HEK293 (cell line): ENCODE results near the gene PRPF38B.
A peak's percentile ranks its signal among the peaks of the same experiment; 100 is the strongest.

Experiments
- CTCF ChIA-PET: fragments of 350-600 bp; formaldehyde crosslinking; extraction: SDS; loops from one replicate; lab custom pipeline; 2021; ENCODE audit warnings: antibody characterized with exemption; lab: Yijun Ruan, JAX
- POLR2A ChIA-PET: fragments of 300-600 bp; formaldehyde crosslinking; extraction: SDS; loops from one replicate; lab custom pipeline; 2020; ENCODE audit warnings: antibody characterized with exemption, inconsistent platforms; lab: Yijun Ruan, JAX
- H3K27ac ChIP-seq: fragments of 200-500 bp; sonication (Bioruptor generic); 2 replicates; pipeline ENCODE4 v1.5.1; 2014; ENCODE audit warnings: low read depth, low read length, control low read depth, inconsistent platforms; ENCODE audit errors: extremely low read depth
- H3K36me3 ChIP-seq, 2 experiments: fragments of 200-500 bp in 1 of 2; sonication (Bioruptor generic) in 1 of 2; 1 replicate in 1 of 2; 2 replicates in 1 of 2; pipeline ENCODE4 v1.5.1; 2014 to 2017; ENCODE audit warnings: inconsistent platforms in 2 of 2, low read length in 2 of 2; ENCODE audit not compliant: control insufficient read depth in 2 of 2, insufficient read depth in 1 of 2
- H3K4me1 ChIP-seq: fragments of 200-500 bp; sonication (Bioruptor generic); 2 replicates; pipeline ENCODE4 v1.5.1; 2014; ENCODE audit warnings: mild to moderate bottlenecking, low read length, inconsistent platforms; ENCODE audit not compliant: control insufficient read depth, insufficient read depth
- H3K4me3 ChIP-seq: 2 replicates; pipeline ENCODE4 v1.5.1; 2011; ENCODE audit warnings: low read depth, mild to moderate bottlenecking, control low read depth, low read length, moderate library complexity
- H3K9me3 ChIP-seq: fragments of 200-500 bp; sonication (Bioruptor generic); 2 replicates; pipeline ENCODE4 v1.5.1; 2014; ENCODE audit warnings: low read depth, low read length, inconsistent platforms; ENCODE audit not compliant: control insufficient read depth, insufficient read depth
- CTCF ChIP-seq: fragments of 450-650 bp; formaldehyde crosslinking; IDR thresholded peaks from 2 replicates; pipeline ENCODE4 v1.5.1; 2016; ENCODE audit warnings: missing biosample characterization, missing genetic modification characterization
- TRIM28 ChIP-seq: IDR thresholded peaks from 2 replicates; pipeline ENCODE4 v1.6.1; 2011; ENCODE audit warnings: low read length, control low read depth, borderline replicate concordance
- ZBTB26 ChIP-seq: fragments of 450-650 bp; formaldehyde crosslinking; optimal IDR thresholded peaks from 2 replicates; pipeline ENCODE3; 2016; ENCODE audit warnings: missing biosample characterization, mild to moderate bottlenecking, missing genetic modification characterization
- ZNF174 ChIP-seq: fragments of 450-650 bp; formaldehyde crosslinking; IDR thresholded peaks from 2 replicates; pipeline ENCODE4 v1.5.0; 2017; ENCODE audit warnings: missing biosample characterization, mild to moderate bottlenecking, missing genetic modification characterization
- ZNF223 ChIP-seq: fragments of 450-650 bp; formaldehyde crosslinking; IDR thresholded peaks from 2 replicates; pipeline ENCODE4 v1.5.1; 2016; ENCODE audit warnings: missing biosample characterization, missing genetic modification characterization
- ZNF366 ChIP-seq: fragments of 450-650 bp; formaldehyde crosslinking; conservative IDR thresholded peaks from 2 replicates; pipeline ENCODE4 v1.5.1; 2016; ENCODE audit warnings: missing biosample characterization, missing genetic modification characterization
- ZNF513 ChIP-seq: fragments of 450-650 bp; IDR thresholded peaks from 2 replicates; pipeline ENCODE4 v1.5.1; 2018; ENCODE audit warnings: missing biosample characterization, missing genetic modification characterization
- ZNF560 ChIP-seq: fragments of 450-650 bp; formaldehyde crosslinking; IDR thresholded peaks from 2 replicates; pipeline ENCODE4 v1.5.1; 2017; ENCODE audit warnings: missing biosample characterization, missing genetic modification characterization, borderline replicate concordance
- ZNF654 ChIP-seq: fragments of 450-650 bp; formaldehyde crosslinking; IDR thresholded peaks from 2 replicates; pipeline ENCODE4 v1.5.1; 2016; ENCODE audit warnings: low read depth, missing biosample characterization, missing genetic modification characterization
- ZNF692 ChIP-seq: fragments of 450-650 bp; formaldehyde crosslinking; IDR thresholded peaks from 2 replicates; pipeline ENCODE4 v1.5.1; 2016; ENCODE audit warnings: missing biosample characterization, missing genetic modification characterization
- ZNF785 ChIP-seq: fragments of 450-650 bp; formaldehyde crosslinking; IDR thresholded peaks from 2 replicates; pipeline ENCODE4 v1.5.1; 2016; ENCODE audit warnings: missing biosample characterization, missing genetic modification characterization
- ZNF791 ChIP-seq: fragments of 450-650 bp; formaldehyde crosslinking; IDR thresholded peaks from 2 replicates; pipeline ENCODE4 v1.5.1; 2016; ENCODE audit warnings: missing biosample characterization, missing genetic modification characterization
- TF ChIP-seq, protein P1 (sequence below): fragments of 450-650 bp; formaldehyde crosslinking; IDR thresholded peaks from 2 replicates; pipeline ENCODE4 v1.5.1; 2017; ENCODE audit warnings: missing biosample characterization, missing genetic modification characterization

The PRPF38B gene

GRCh38 chr1:108691942-108692723, at the start of gene PRPF38B (continued):
- TF ChIP-seq ZBTB26 (tag by site-specific recombination) (peak; percentile 56), ZNF791 (tag by site-specific recombination) (no peak), ZNF560 (tag by site-specific recombination) (no peak)

DNA sequence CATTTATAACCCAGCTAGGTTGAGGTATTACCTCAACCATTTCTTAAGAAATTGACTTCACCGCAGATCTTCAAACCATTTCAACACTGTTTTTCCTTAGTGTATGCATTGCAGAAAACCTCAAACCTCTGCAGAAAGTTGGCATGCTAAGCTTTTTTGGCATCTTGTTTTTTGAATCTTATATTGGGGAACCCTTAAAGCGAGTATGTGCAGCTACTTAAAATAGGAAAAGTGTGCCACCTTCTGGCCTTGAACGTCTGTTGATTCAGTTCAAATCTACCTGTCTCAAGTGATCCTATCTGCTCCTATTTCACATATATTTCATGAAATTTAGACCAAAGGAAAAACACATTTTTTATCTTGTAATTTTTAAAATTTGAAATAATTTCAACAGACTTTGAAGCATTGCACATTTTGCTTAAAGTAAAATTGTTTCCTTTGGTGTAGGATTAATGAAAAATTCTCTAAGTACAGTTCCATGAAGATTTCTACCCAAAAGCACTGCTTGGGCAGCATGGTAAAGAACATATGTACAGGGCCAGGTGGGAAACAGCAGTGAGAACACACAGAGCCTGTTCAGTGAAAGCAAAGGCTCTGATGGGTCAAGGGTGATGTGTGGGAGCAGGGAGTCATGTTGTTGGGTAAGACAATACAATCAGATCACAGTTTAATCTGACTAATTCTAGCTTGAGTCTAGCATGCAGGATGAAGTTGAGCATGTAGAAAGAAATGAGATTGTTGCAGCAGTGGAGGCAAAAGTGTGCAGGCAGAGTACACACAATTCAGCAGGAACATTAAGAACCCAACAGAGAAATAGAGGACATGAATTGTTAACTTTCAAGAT, 48.4 kb upstream of the PRPF38B start:
- CTCF ChIA-PET: interaction anchor here (0.6 to 3.2 kb wide), 33 partner anchors 9 to 1400 kb away, joined by 3 to 91 read pairs (median 4); partner anchors contain the start of genes EEIG2 and PRPF38B
- no peaks in the 10 kb centered on the region for H3K36me3 ChIP-seq
- H3K27ac ChIP-seq: no peak overlapping the region
- no peaks in the 10 kb centered on the region for H3K9me3 ChIP-seq
- H3K4me1 ChIP-seq: no peaks in the 10 kb centered on the region
- POLR2A ChIA-PET: interaction anchor here (1.7 kb wide), 1 partner anchor 131 kb away, joined by 4 read pairs; no protein-coding TSS in a partner anchor
- TF ChIP-seq ZNF654 (tag by site-specific recombination) (peak; percentile 85), ZNF174 (no peak), CTCF (peak; percentile 34; the same call in 1 of the 2 replicates)
- TF ChIP-seq, all 188 proteins: peak for 2
- H3K4me3 ChIP-seq: no peak overlapping the region

DNA sequence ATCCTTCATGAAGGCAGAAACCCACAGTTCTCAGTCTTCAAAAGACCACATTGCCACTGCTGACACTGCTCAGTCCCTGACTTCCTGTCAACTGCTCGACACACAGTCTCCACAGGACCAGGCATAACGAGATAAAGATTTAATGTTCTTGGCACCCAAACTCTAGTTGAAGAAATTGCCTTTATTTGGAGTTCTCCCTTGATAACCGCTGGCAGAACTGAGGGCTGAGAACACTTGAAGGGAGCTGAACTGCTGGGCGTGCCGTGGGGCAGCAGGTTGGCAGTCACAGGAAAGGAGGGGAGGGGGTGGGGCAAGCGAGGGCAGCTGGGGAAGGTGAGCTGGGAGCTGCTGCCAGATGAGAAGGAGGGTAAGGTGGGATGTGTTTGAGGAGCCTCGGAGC, 47.1 kb upstream of the PRPF38B start:
- no peak overlapping the region for H3K27ac ChIP-seq
- no peaks in the 10 kb centered on the region for H3K4me1 ChIP-seq
- POLR2A ChIA-PET: no interaction called here
- no peaks in the 10 kb centered on the region for H3K9me3 ChIP-seq
- H3K36me3 ChIP-seq: no peaks in the 10 kb centered on the region
- no peak overlapping the region for H3K4me3 ChIP-seq
- TF ChIP-seq ZNF366 (tag by site-specific recombination) (no peak), TRIM28 (no peak), ZNF513 (tag by site-specific recombination) (no peak), ZNF785 (no peak), ZNF223 (no peak), ZNF692 (no peak)
- TF ChIP-seq, protein P1, sequence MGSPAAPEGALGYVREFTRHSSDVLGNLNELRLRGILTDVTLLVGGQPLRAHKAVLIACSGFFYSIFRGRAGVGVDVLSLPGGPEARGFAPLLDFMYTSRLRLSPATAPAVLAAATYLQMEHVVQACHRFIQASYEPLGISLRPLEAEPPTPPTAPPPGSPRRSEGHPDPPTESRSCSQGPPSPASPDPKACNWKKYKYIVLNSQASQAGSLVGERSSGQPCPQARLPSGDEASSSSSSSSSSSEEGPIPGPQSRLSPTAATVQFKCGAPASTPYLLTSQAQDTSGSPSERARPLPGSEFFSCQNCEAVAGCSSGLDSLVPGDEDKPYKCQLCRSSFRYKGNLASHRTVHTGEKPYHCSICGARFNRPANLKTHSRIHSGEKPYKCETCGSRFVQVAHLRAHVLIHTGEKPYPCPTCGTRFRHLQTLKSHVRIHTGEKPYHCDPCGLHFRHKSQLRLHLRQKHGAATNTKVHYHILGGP (tag by site-specific recombination): no peak
- CTCF ChIA-PET: interaction anchor here (0.6 to 3.2 kb wide), 10 partner anchors 11 to 494 kb away, joined by 3 to 91 read pairs (median 7); partner anchors contain the start of gene EEIG2
